ENCODE results near the gene DSCAML1.

DSCAML1 gene

GRCh38 chr11:117520966-117521365 lies 276.1 kb downstream of the DSCAML1 start:
- TF ChIP-seq SPI1 (IDR thresholded peaks at IDR 0.05; ENCODE audit: low read depth, low read length) (no peak), POU2F2 (IDR thresholded peaks at IDR 0.05; ENCODE audit: low read depth, low read length) (no peak), POLR2A (IDR thresholded peaks at IDR 0.05; ENCODE audit: low read depth, low read length) (no peak), TAF1 (IDR thresholded peaks at IDR 0.05; ENCODE audit: low read depth, low read length) (no peak), POLR2AphosphoS5 (IDR thresholded peaks at IDR 0.05; ENCODE audit: low read depth, low read length) (no peak), PAX5 (IDR thresholded peaks at IDR 0.05; ENCODE audit: insufficient read depth, low read length, severe bottlenecking) (no peak)
- no peak for FAIRE-seq
- DNase-seq (ENCODE audit: insufficient read length, low spot score) = no peak

GRCh38 chr11:117520201-117520600 lies 276.8 kb downstream of the DSCAML1 start:
- DNase-seq (ENCODE audit: insufficient read length, low spot score) (no peak), FAIRE-seq (no peak)
- TF ChIP-seq POU2F2 (IDR thresholded peaks at IDR 0.05; ENCODE audit: low read depth, low read length) (no peak), SPI1 (IDR thresholded peaks at IDR 0.05; ENCODE audit: low read depth, low read length) (no peak), TAF1 (IDR thresholded peaks at IDR 0.05; ENCODE audit: low read depth, low read length) (no peak), POLR2A (IDR thresholded peaks at IDR 0.05; ENCODE audit: low read depth, low read length) (no peak), POLR2AphosphoS5 (IDR thresholded peaks at IDR 0.05; ENCODE audit: low read depth, low read length) (no peak), PAX5 (IDR thresholded peaks at IDR 0.05; ENCODE audit: insufficient read depth, low read length, severe bottlenecking) (no peak)

- FAIRE-seq (no peak), DNase-seq (ENCODE audit: insufficient read length, low spot score) (no peak)
- TF ChIP-seq TAF1 (IDR thresholded peaks at IDR 0.05; ENCODE audit: low read depth, low read length) (no peak), SPI1 (IDR thresholded peaks at IDR 0.05; ENCODE audit: low read depth, low read length) (no peak), POLR2A (IDR thresholded peaks at IDR 0.05; ENCODE audit: low read depth, low read length) (no peak), POLR2AphosphoS5 (IDR thresholded peaks at IDR 0.05; ENCODE audit: low read depth, low read length) (no peak), POU2F2 (IDR thresholded peaks at IDR 0.05; ENCODE audit: low read depth, low read length) (no peak), PAX5 (IDR thresholded peaks at IDR 0.05; ENCODE audit: insufficient read depth, low read length, severe bottlenecking) (no peak)
Measured at GRCh38 chr11:117519590-117519989, 277.4 kb downstream of the DSCAML1 start.

- no peak for FAIRE-seq
Measured at GRCh38 chr11:117519170-117519569, 277.8 kb downstream of the DSCAML1 start.

GRCh38 chr11:117518455-117518854 lies 278.6 kb downstream of the DSCAML1 start:
- FAIRE-seq = no peak

More at GRCh38 chr11:117519170-117519569, 277.8 kb downstream of the DSCAML1 start:
- no peak for DNase-seq (ENCODE audit: insufficient read length, low spot score)
- TF ChIP-seq POLR2AphosphoS5 (IDR thresholded peaks at IDR 0.05; ENCODE audit: low read depth, low read length) = no peak
- TF ChIP-seq PAX5 (IDR thresholded peaks at IDR 0.05; ENCODE audit: insufficient read depth, low read length, severe bottlenecking) = no peak
- no peak for TF ChIP-seq POLR2A (IDR thresholded peaks at IDR 0.05; ENCODE audit: low read depth, low read length)
- TF ChIP-seq POU2F2 (IDR thresholded peaks at IDR 0.05; ENCODE audit: low read depth, low read length) = no peak
- TF ChIP-seq TAF1 (IDR thresholded peaks at IDR 0.05; ENCODE audit: low read depth, low read length) = no peak
- no peak for TF ChIP-seq SPI1 (IDR thresholded peaks at IDR 0.05; ENCODE audit: low read depth, low read length)

GRCh38 chr11:117517097-117517496 lies 279.9 kb downstream of the DSCAML1 start:
- FAIRE-seq (no peak), DNase-seq (ENCODE audit: insufficient read length, low spot score) (no peak)
- TF ChIP-seq PAX5 (IDR thresholded peaks at IDR 0.05; ENCODE audit: insufficient read depth, low read length, severe bottlenecking) (no peak), SPI1 (IDR thresholded peaks at IDR 0.05; ENCODE audit: low read depth, low read length) (no peak), POU2F2 (IDR thresholded peaks at IDR 0.05; ENCODE audit: low read depth, low read length) (no peak), POLR2A (IDR thresholded peaks at IDR 0.05; ENCODE audit: low read depth, low read length) (no peak), POLR2AphosphoS5 (IDR thresholded peaks at IDR 0.05; ENCODE audit: low read depth, low read length) (no peak), TAF1 (IDR thresholded peaks at IDR 0.05; ENCODE audit: low read depth, low read length) (no peak)

More at GRCh38 chr11:117518455-117518854, 278.6 kb downstream of the DSCAML1 start:
- TF ChIP-seq SPI1 (IDR thresholded peaks at IDR 0.05; ENCODE audit: low read depth, low read length) (no peak), POLR2A (IDR thresholded peaks at IDR 0.05; ENCODE audit: low read depth, low read length) (no peak), POLR2AphosphoS5 (IDR thresholded peaks at IDR 0.05; ENCODE audit: low read depth, low read length) (no peak), POU2F2 (IDR thresholded peaks at IDR 0.05; ENCODE audit: low read depth, low read length) (no peak), PAX5 (IDR thresholded peaks at IDR 0.05; ENCODE audit: insufficient read depth, low read length, severe bottlenecking) (no peak), TAF1 (IDR thresholded peaks at IDR 0.05; ENCODE audit: low read depth, low read length) (no peak)
- DNase-seq (ENCODE audit: insufficient read length, low spot score) = no peak

GRCh38 chr11:117515892-117516787 lies 280.9 kb downstream of the DSCAML1 start:
- DNase-seq (ENCODE audit: insufficient read length, low spot score) (no peak), FAIRE-seq (no peak)
- no peak for TF ChIP-seq POLR2AphosphoS5 (IDR thresholded peaks at IDR 0.05; ENCODE audit: low read depth, low read length)
- TF ChIP-seq POU2F2 (IDR thresholded peaks at IDR 0.05; ENCODE audit: low read depth, low read length) = no peak
- TF ChIP-seq POLR2A (IDR thresholded peaks at IDR 0.05; ENCODE audit: low read depth, low read length) = no peak
- no peak for TF ChIP-seq SPI1 (IDR thresholded peaks at IDR 0.05; ENCODE audit: low read depth, low read length)

- no peak for DNase-seq (ENCODE audit: insufficient read length, low spot score)
- no peak for FAIRE-seq
- no peak for TF ChIP-seq POLR2A (IDR thresholded peaks at IDR 0.05; ENCODE audit: low read depth, low read length)
- TF ChIP-seq POU2F2 (IDR thresholded peaks at IDR 0.05; ENCODE audit: low read depth, low read length) = no peak
- TF ChIP-seq POLR2AphosphoS5 (IDR thresholded peaks at IDR 0.05; ENCODE audit: low read depth, low read length) = no peak
- no peak for TF ChIP-seq PAX5 (IDR thresholded peaks at IDR 0.05; ENCODE audit: insufficient read depth, low read length, severe bottlenecking)
- TF ChIP-seq TAF1 (IDR thresholded peaks at IDR 0.05; ENCODE audit: low read depth, low read length) = no peak
- TF ChIP-seq SPI1 (IDR thresholded peaks at IDR 0.05; ENCODE audit: low read depth, low read length) = no peak
Measured at GRCh38 chr11:117514256-117514655, 282.8 kb downstream of the DSCAML1 start.

- TF ChIP-seq PAX5 (IDR thresholded peaks at IDR 0.05; ENCODE audit: insufficient read depth, low read length, severe bottlenecking) (no peak), TAF1 (IDR thresholded peaks at IDR 0.05; ENCODE audit: low read depth, low read length) (no peak), POLR2A (IDR thresholded peaks at IDR 0.05; ENCODE audit: low read depth, low read length) (no peak), POLR2AphosphoS5 (IDR thresholded peaks at IDR 0.05; ENCODE audit: low read depth, low read length) (no peak), POU2F2 (IDR thresholded peaks at IDR 0.05; ENCODE audit: low read depth, low read length) (no peak), SPI1 (IDR thresholded peaks at IDR 0.05; ENCODE audit: low read depth, low read length) (no peak)
- no peak for FAIRE-seq
- no peak for DNase-seq (ENCODE audit: insufficient read length, low spot score)
Measured at GRCh38 chr11:117513666-117514065, 283.4 kb downstream of the DSCAML1 start.

Measured in GM12891 (cell line).